Measurements from ENCODE around the gene C5.
"Not testable (repeated sequence)": the region's sequence is repeated elsewhere in the genome, so short reads cannot be mapped to it uniquely, and the experiment has no call there.

C5 gene

GRCh38 chr9:120977321-120977720, 72.8 kb downstream of the C5 start:
- DNase-seq, result no peak

- peak; percentile 38 for DNase-seq
Observed at GRCh38 chr9:120974921-120975320, 75.2 kb downstream of the C5 start.

- no peak for DNase-seq
Observed at GRCh38 chr9:120974181-120974580, 75.9 kb downstream of the C5 start.

GRCh38 chr9:120971938-120972337, 78.1 kb downstream of the C5 start:
- DNase-seq, result no peak

GRCh38 chr9:120971471-120971870, 78.6 kb downstream of the C5 start:
- not testable (repeated sequence) for DNase-seq

GRCh38 chr9:120970244-120970643, 79.8 kb downstream of the C5 start:
- no peak for DNase-seq

- no peak for DNase-seq
Observed at GRCh38 chr9:120966013-120966369, 84.1 kb downstream of the C5 start.

- DNase-seq, result no peak
Observed at GRCh38 chr9:120965344-120966012, 84.6 kb downstream of the C5 start.

- no peak for DNase-seq
Observed at GRCh38 chr9:120961936-120962335, 88.1 kb downstream of the C5 start.

- DNase-seq, result no peak
Observed at GRCh38 chr9:120960001-120960400, 90.1 kb downstream of the C5 start.

GRCh38 chr9:120956862-120957261, 93.2 kb downstream of the C5 start:
- DNase-seq, result no peak

- no peak for DNase-seq
Observed at GRCh38 chr9:120951960-120952618, 98.0 kb downstream of the C5 start.

- no peak for DNase-seq
Observed at GRCh38 chr9:120950421-120951388, 99.4 kb downstream of the C5 start.

- no peak for DNase-seq
Observed at GRCh38 chr9:120949290-120949689, 100.8 kb downstream of the C5 start.

GRCh38 chr9:120948824-120949223, 101.3 kb downstream of the C5 start:
- no peak for DNase-seq

- DNase-seq, result no peak
Observed at GRCh38 chr9:120947222-120947621, 102.9 kb downstream of the C5 start.

GRCh38 chr9:120946259-120946658, 103.8 kb downstream of the C5 start:
- DNase-seq, result no peak

- DNase-seq, result no peak
Observed at GRCh38 chr9:120944948-120945347, 105.1 kb downstream of the C5 start.

- DNase-seq, result no peak
Observed at GRCh38 chr9:120944434-120944843, 105.6 kb downstream of the C5 start.

GRCh38 chr9:120942186-120943001, 107.7 kb downstream of the C5 start:
- DNase-seq, result no peak

- DNase-seq, result no peak
Observed at GRCh38 chr9:120941046-120941770, 108.9 kb downstream of the C5 start.

GRCh38 chr9:120940573-120940972, 109.5 kb downstream of the C5 start:
- DNase-seq, result no peak
